ENCODE data around the gene COL24A1.

The COL24A1 gene

DNA sequence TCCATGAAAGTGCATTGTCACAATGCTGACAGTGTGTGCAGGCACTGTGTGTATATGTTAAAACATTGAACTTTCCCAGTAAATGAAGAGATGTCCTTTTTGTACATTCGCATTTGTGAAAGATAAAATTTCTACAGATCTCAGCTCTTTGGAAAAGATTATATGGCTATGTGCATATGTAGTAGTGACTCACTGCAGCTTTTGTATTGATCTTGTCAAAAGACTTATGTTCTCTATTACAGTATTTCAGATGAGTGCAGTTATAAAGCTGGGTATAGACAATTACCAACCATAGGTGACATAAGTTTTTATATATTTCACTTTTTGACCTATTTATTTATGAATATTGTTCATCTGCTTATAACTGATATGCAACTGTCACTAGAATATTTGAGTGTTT lies 212.6 kb downstream of the COL24A1 start:
- POLR2A ChIA-PET: no interaction called here
- TF ChIP-seq, protein P1, sequence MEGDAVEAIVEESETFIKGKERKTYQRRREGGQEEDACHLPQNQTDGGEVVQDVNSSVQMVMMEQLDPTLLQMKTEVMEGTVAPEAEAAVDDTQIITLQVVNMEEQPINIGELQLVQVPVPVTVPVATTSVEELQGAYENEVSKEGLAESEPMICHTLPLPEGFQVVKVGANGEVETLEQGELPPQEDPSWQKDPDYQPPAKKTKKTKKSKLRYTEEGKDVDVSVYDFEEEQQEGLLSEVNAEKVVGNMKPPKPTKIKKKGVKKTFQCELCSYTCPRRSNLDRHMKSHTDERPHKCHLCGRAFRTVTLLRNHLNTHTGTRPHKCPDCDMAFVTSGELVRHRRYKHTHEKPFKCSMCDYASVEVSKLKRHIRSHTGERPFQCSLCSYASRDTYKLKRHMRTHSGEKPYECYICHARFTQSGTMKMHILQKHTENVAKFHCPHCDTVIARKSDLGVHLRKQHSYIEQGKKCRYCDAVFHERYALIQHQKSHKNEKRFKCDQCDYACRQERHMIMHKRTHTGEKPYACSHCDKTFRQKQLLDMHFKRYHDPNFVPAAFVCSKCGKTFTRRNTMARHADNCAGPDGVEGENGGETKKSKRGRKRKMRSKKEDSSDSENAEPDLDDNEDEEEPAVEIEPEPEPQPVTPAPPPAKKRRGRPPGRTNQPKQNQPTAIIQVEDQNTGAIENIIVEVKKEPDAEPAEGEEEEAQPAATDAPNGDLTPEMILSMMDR (IDR thresholded peaks at IDR 0.05; ENCODE audit: control extremely low read depth, extremely low read depth, low read depth, missing control alignments): no peak
- DNase-seq (ENCODE audit: extremely low spot score): no peak
- CTCF ChIA-PET: interaction anchor here (0.6 kb wide), 1 partner anchor 26 kb away, joined by 3 read pairs; no protein-coding TSS in a partner anchor

DNA sequence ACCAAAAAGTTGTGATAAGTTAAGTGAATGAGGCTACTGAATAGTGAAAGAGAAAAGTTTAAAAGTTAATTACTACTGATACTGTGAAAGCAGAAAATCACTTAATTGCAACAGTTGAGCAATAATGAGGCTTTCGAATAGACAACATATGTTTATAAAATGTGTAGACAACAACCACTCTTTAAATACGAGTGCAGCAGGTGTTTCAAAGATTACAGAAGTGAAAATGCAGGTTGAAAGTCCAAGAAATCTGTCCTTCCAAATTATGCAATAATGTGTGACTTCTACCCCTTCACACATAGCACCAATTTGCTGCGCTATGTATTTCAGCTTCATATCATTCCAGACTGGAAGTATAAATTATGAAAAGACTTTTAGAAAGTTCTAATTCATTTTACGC lies 213.0 kb downstream of the COL24A1 start:
- TF ChIP-seq, protein P1 (IDR thresholded peaks at IDR 0.05; ENCODE audit: control extremely low read depth, extremely low read depth, low read depth, missing control alignments): no peak
- ChIA-PET POLR2A (no interaction called here), CTCF (no interaction called here)
- DNase-seq (ENCODE audit: extremely low spot score): no peak

DNA sequence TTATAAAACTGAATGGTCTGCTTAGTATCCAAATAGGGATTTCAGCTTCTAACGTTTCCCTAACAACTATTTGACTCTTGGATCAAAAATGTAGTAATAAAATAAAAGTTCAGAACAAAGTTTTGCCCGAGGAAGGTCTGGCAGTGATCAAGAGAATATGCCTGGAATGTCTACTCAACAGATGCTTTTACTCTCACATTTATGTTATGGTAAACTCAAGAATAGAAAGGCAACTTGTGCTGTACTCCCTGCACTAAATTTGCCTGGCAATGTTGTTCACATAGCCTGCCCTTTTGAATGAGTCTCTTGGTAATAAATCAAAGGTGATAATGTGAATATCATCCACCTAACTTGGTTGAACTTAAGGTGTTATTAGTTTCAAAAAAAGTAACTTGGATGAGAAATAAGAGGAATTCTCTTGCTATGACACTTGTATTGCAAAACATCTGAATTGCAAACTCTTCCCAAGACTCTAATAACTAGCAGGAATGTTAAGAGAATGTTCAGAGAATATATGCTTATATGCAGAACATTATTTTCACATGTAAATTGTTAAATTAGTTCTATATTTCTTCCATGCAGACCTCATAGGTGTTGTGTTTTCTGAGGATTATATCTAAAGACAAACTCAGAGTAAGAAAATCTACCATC lies 215.8 kb downstream of the COL24A1 start:
- ChIA-PET CTCF (interaction anchor here (1.3 kb wide), 1 partner anchor 13 kb away, joined by 3 read pairs; no protein-coding TSS in a partner anchor), POLR2A (no interaction called here)
- no peak for DNase-seq (ENCODE audit: extremely low spot score)
- TF ChIP-seq, protein P1 (IDR thresholded peaks at IDR 0.05; ENCODE audit: control extremely low read depth, extremely low read depth, low read depth, missing control alignments): no peak

DNA sequence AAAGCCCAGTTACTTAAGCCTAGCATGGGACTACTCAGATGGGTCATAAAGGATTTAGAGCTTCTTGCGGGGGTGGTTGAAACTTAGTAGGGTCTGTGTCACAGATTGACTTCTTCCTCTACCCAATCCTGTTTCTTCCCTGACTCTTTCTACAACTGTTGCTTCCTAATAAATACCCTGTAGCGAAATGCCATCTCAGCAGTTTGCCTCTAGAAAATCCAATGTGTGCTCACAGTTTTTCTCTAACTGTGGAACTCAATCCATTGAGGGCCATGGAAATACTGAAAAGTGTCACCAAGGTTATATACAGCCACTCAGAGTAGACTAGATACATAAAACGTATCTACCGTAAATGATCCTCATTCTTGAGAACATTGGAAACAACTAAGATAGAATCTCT lies 217.7 kb downstream of the COL24A1 start:
- no peak for DNase-seq (ENCODE audit: extremely low spot score)
- ChIA-PET POLR2A (no interaction called here), CTCF (no interaction called here)
- TF ChIP-seq, protein P1 (IDR thresholded peaks at IDR 0.05; ENCODE audit: control extremely low read depth, extremely low read depth, low read depth, missing control alignments): no peak

DNA sequence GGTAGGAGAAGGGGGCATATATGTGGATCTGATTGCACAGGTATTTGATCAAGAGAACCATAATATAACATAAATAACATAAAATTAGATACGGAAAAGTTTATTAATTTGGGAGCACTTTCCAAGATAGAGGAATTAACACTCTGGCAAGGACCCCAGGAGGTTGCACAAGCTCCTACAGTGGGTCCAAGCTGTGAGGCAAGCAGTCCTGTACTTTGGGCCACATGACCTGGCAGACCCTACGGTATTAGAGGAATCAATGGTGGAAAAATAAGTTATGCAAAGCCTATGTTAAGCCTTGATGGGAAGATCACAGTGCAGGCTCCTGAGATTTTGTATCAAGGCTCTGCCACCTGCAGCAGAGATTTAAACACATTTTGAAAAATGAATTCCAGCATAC lies 220.1 kb downstream of the COL24A1 start:
- ChIA-PET CTCF (no interaction called here), POLR2A (no interaction called here)
- no peak for DNase-seq (ENCODE audit: extremely low spot score)
- TF ChIP-seq, protein P1 (IDR thresholded peaks at IDR 0.05; ENCODE audit: control extremely low read depth, extremely low read depth, low read depth, missing control alignments): no peak

DNA sequence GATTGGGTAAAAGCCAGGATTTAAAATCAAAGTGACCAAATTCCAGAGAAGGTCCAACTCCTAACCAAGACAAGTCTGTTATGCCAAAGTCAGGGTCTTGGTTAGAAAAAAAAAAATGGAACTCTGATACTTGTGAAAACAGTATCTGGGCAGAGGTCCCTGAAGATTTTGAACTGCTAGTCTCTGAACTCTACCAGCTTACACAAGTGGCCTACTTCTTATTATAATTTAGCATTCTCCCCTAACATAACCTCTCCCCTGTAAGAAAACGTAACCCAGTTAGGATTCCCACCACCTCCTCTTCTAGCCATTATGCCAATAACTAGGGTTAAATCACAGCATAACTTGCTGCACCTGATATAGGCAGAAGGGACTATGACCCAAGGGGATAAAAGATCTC lies 220.5 kb downstream of the COL24A1 start:
- CTCF ChIA-PET: no interaction called here
- POLR2A ChIA-PET: no interaction called here
- TF ChIP-seq, protein P1 (IDR thresholded peaks at IDR 0.05; ENCODE audit: control extremely low read depth, extremely low read depth, low read depth, missing control alignments): no peak
- no peak for DNase-seq (ENCODE audit: extremely low spot score)

Data from GM10248 (cell line).